Measurements from ENCODE around the gene HAX1. TPM values are rescaled to one million over a fixed set of nuclear protein-coding genes. Genes with fewer than 3 reads are reported as not detected.

Gene HAX1
- polyA plus RNA-seq, 1 of the 3 experiments (the other 2 are of a cell fraction) = 74.1 TPM

- H3K4me3 ChIP-seq (ENCODE audit: low read depth in 2 of 2, low read length in 1 of 2) = no peak overlapping the region
- peaks cover 17% of the 10 kb centered on the region for H3F3A ChIP-seq (replicated peaks; ENCODE audit: insufficient read depth)
Measured at GRCh38 chr1:154237880-154238506, 34.4 kb upstream of the HAX1 start.

GRCh38 chr1:154239491-154239890, 32.9 kb upstream of the HAX1 start:
- Histone ChIP-seq H3K27ac (ENCODE audit: low read depth in 2 of 2, low read length in 1 of 2) (no peak overlapping the region), H4K20me1 (ENCODE audit: insufficient read depth) (peaks cover 30% of the 10 kb centered on the region; the same call in 1 of the 2 replicates), H3K27me3 (ENCODE audit: insufficient read depth) (no peaks in the 10 kb centered on the region), H3K4me1 (ENCODE audit: control insufficient read depth in 1 of 2, insufficient read depth in 2 of 2, low read depth in 1 of 2, low read length in 1 of 2) (no peaks in the 10 kb centered on the region), H3K9ac (no peak overlapping the region), H3K9me2 (no peaks in the 10 kb centered on the region), H3K9me3 (no peaks in the 10 kb centered on the region), H3K4me3 (ENCODE audit: low read depth in 2 of 2, low read length in 1 of 2) (no peak overlapping the region), H3K4me2 (no peak overlapping the region), H3K36me3 (replicated peaks in 1 of 2; ENCODE audit: control insufficient read depth in 1 of 2, insufficient read depth in 2 of 2, low read length in 1 of 2) (peaks cover 88 to 94% of the 10 kb centered on the region in 2 experiments), H3K79me2 (ENCODE audit: insufficient read depth) (peaks cover 80% of the 10 kb centered on the region), H2AFZ (ENCODE audit: low read depth) (no peak overlapping the region), H3F3A (replicated peaks; ENCODE audit: insufficient read depth) (peaks cover 17% of the 10 kb centered on the region)
- DNase-seq = no peak
- ChIA-PET POLR2A (no interaction called here), CTCF (interaction anchor here (1.7 kb wide), 1 partner anchor 16 kb away, joined by 4 read pairs; no protein-coding TSS in a partner anchor)
- no peak for TF ChIP-seq ELF1 (IDR thresholded peaks at IDR 0.05)
- no peak for TF ChIP-seq RAD21 (IDR thresholded peaks at IDR 0.05; ENCODE audit: low read length)
- TF ChIP-seq SIN3A (IDR thresholded peaks at IDR 0.05; ENCODE audit: borderline replicate concordance, low read depth, low read length) = no peak
- TF ChIP-seq FOXJ3 (CRISPR knock-in tag; IDR thresholded peaks at IDR 0.05) = no peak
- TF ChIP-seq NRF1 (IDR thresholded peaks at IDR 0.05; ENCODE audit: low read depth, low read length) = no peak
- WGBS (ENCODE audit: low lambda C conversion rate) = 85% methylated on average over 3 of the region's 3 CpGs

More at GRCh38 chr1:154237880-154238506, 34.4 kb upstream of the HAX1 start:
- peaks cover 34% of the 10 kb centered on the region; the same call in 1 of the 2 replicates for H4K20me1 ChIP-seq (ENCODE audit: insufficient read depth)
- H3K9me3 ChIP-seq = no peaks in the 10 kb centered on the region
- H3K9me2 ChIP-seq = no peaks in the 10 kb centered on the region
- no peaks in the 10 kb centered on the region for H3K27me3 ChIP-seq (ENCODE audit: insufficient read depth)
- H3K79me2 ChIP-seq (ENCODE audit: insufficient read depth) = peaks cover 87% of the 10 kb centered on the region
- H3K4me1 ChIP-seq (ENCODE audit: control insufficient read depth in 1 of 2, insufficient read depth in 2 of 2, low read depth in 1 of 2, low read length in 1 of 2) = no peaks in the 10 kb centered on the region
- no peak for DNase-seq
- ChIA-PET POLR2A (no interaction called here), CTCF (interaction anchor here (0.6 kb wide), 1 partner anchor 64 kb away, joined by 3 read pairs; no protein-coding TSS in a partner anchor)
- no peak overlapping the region for H3K27ac ChIP-seq (ENCODE audit: low read depth in 2 of 2, low read length in 1 of 2)
- no peak overlapping the region for H3K9ac ChIP-seq
- no peak overlapping the region for H2AFZ ChIP-seq (ENCODE audit: low read depth)
- 90% methylated on average over 6 of the region's 6 CpGs for WGBS (ENCODE audit: low lambda C conversion rate)
- no peak overlapping the region for H3K4me2 ChIP-seq
- peaks cover 80 to 87% of the 10 kb centered on the region in 2 experiments for H3K36me3 ChIP-seq (replicated peaks in 1 of 2; ENCODE audit: control insufficient read depth in 1 of 2, insufficient read depth in 2 of 2, low read length in 1 of 2)
- TF ChIP-seq SMC3 (IDR thresholded peaks at IDR 0.05; ENCODE audit: low read depth, low read length) (no peak), RXRA (IDR thresholded peaks at IDR 0.05; ENCODE audit: borderline replicate concordance, low read depth) (no peak), ZBTB33 (IDR thresholded peaks at IDR 0.05; ENCODE audit: borderline replicate concordance, low read depth) (no peak), EP300 (IDR thresholded peaks at IDR 0.05; ENCODE audit: borderline replicate concordance in 1 of 2, low read depth in 1 of 2, low read length in 1 of 2) (no peak)
- TF ChIP-seq, protein P1, sequence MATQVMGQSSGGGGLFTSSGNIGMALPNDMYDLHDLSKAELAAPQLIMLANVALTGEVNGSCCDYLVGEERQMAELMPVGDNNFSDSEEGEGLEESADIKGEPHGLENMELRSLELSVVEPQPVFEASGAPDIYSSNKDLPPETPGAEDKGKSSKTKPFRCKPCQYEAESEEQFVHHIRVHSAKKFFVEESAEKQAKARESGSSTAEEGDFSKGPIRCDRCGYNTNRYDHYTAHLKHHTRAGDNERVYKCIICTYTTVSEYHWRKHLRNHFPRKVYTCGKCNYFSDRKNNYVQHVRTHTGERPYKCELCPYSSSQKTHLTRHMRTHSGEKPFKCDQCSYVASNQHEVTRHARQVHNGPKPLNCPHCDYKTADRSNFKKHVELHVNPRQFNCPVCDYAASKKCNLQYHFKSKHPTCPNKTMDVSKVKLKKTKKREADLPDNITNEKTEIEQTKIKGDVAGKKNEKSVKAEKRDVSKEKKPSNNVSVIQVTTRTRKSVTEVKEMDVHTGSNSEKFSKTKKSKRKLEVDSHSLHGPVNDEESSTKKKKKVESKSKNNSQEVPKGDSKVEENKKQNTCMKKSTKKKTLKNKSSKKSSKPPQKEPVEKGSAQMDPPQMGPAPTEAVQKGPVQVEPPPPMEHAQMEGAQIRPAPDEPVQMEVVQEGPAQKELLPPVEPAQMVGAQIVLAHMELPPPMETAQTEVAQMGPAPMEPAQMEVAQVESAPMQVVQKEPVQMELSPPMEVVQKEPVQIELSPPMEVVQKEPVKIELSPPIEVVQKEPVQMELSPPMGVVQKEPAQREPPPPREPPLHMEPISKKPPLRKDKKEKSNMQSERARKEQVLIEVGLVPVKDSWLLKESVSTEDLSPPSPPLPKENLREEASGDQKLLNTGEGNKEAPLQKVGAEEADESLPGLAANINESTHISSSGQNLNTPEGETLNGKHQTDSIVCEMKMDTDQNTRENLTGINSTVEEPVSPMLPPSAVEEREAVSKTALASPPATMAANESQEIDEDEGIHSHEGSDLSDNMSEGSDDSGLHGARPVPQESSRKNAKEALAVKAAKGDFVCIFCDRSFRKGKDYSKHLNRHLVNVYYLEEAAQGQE (IDR thresholded peaks at IDR 0.05; ENCODE audit: low read depth, low read length) = no peak

Data from SK-N-SH (cell line).